Measurements from ENCODE around the gene RPS23.

DNA sequence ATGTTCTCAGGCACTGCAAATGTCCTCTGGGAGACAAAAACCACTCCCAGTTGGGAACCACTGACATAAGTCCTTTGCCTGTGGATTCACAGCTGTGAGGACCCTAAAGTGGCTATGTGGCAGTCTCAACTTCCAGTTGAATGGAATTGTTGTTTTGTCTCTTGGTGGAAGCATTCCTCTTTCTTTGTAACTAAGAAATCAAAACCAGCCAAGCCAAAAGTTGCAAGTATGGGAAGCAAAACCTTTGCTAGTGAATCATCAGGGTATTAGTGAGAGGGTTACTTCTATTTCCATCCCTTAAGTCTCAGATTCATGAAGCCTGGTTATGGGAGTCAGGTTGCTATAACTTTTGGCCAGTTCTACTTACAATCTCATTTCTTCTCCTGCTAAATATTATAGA, 49.8 kb upstream of the RPS23 start:
- TF ChIP-seq POLR2AphosphoS5 (IDR thresholded peaks at IDR 0.05; ENCODE audit: low read depth, low read length): no peak
- TF ChIP-seq, protein P1, sequence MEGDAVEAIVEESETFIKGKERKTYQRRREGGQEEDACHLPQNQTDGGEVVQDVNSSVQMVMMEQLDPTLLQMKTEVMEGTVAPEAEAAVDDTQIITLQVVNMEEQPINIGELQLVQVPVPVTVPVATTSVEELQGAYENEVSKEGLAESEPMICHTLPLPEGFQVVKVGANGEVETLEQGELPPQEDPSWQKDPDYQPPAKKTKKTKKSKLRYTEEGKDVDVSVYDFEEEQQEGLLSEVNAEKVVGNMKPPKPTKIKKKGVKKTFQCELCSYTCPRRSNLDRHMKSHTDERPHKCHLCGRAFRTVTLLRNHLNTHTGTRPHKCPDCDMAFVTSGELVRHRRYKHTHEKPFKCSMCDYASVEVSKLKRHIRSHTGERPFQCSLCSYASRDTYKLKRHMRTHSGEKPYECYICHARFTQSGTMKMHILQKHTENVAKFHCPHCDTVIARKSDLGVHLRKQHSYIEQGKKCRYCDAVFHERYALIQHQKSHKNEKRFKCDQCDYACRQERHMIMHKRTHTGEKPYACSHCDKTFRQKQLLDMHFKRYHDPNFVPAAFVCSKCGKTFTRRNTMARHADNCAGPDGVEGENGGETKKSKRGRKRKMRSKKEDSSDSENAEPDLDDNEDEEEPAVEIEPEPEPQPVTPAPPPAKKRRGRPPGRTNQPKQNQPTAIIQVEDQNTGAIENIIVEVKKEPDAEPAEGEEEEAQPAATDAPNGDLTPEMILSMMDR (IDR thresholded peaks at IDR 0.05): no peak
- no peak for TF ChIP-seq REST (IDR thresholded peaks at IDR 0.05; ENCODE audit: insufficient read depth in 1 of 2, low read depth in 2 of 2, low read length in 1 of 2)
- no peak for TF ChIP-seq SIN3A (IDR thresholded peaks at IDR 0.05; ENCODE audit: borderline replicate concordance, insufficient read depth, low read depth, low read length)

Data from Panc1 (cell line).